ENCODE results near the gene BCL2.

The BCL2 gene

GRCh38 chr18:63106727-63107126, 212.8 kb downstream of the BCL2 start:
- DNase-seq, result no peak

GRCh38 chr18:63105636-63106316, 213.8 kb downstream of the BCL2 start:
- no peak for DNase-seq

- no peak for DNase-seq
Measured at GRCh38 chr18:63104868-63105267, 214.7 kb downstream of the BCL2 start.

- no peak for DNase-seq
Measured at GRCh38 chr18:63102941-63103744, 216.4 kb downstream of the BCL2 start.

- no peak for DNase-seq
Measured at GRCh38 chr18:63100630-63101055, 218.9 kb downstream of the BCL2 start.

GRCh38 chr18:63099848-63100629, 219.5 kb downstream of the BCL2 start:
- DNase-seq, result no peak

GRCh38 chr18:63099091-63099840, 220.3 kb downstream of the BCL2 start:
- DNase-seq, result no peak

- DNase-seq, result no peak
Measured at GRCh38 chr18:63098018-63098981, 221.3 kb downstream of the BCL2 start.

- DNase-seq, result no peak
Measured at GRCh38 chr18:63097178-63097577, 222.4 kb downstream of the BCL2 start.

GRCh38 chr18:63096327-63096874, 223.2 kb downstream of the BCL2 start:
- no peak for DNase-seq

GRCh38 chr18:63095768-63096167, 223.8 kb downstream of the BCL2 start:
- no peak for DNase-seq

- DNase-seq, result no peak
Measured at GRCh38 chr18:63091671-63092364, 227.8 kb downstream of the BCL2 start.

- DNase-seq, result peak in 3 of 4 experiments; percentile 23 to 33 (median 27)
Measured at GRCh38 chr18:63090334-63090733, 229.2 kb downstream of the BCL2 start.

- DNase-seq, result no peak
Measured at GRCh38 chr18:63089041-63089440, 230.5 kb downstream of the BCL2 start.

GRCh38 chr18:63088262-63088661, 231.3 kb downstream of the BCL2 start:
- no peak for DNase-seq

GRCh38 chr18:63087421-63088230, 231.9 kb downstream of the BCL2 start:
- DNase-seq, result no peak

GRCh38 chr18:63085611-63086010, 234.0 kb downstream of the BCL2 start:
- no peak for DNase-seq

- DNase-seq, result no peak
Measured at GRCh38 chr18:63084219-63084618, 235.3 kb downstream of the BCL2 start.

- no peak for DNase-seq
Measured at GRCh38 chr18:63083555-63083954, 236.0 kb downstream of the BCL2 start.

Measured in suppressor macrophage (primary cell).